ENCODE results near the gene EGLN2. TPM values are rescaled to one million over a fixed set of nuclear protein-coding genes. Genes with fewer than 3 reads are reported as not detected.
"Not testable (repeated sequence)": the region's sequence is repeated elsewhere in the genome, so short reads cannot be mapped to it uniquely, and the experiment has no call there.

EGLN2 gene
- polyA plus RNA-seq, 3 donors = 61.8 to 66.8 (median 63.3) TPM

DNA sequence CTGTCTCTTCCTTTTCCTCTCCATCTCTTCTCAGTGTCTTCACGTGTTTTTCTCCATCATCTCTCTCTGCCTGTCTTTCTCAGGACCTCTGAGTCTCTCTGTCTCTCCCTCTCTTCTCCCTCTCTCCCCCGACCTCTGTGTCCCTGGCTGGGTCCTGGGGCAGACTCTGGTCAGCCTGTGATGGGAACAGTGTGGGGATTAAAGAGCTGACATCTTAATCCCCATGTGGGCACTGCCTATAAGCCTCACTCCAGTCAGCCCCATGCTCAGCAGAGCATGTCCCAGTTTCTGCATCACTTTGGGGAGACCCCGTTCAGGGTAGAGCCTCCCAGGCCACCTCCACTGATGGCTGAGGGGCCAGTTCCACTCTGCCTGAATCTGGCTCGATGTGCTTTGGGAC is 16.2 kb downstream of the EGLN2 start:
- no peak for DNase-seq (ENCODE audit: low read depth in 3 of 3, low spot score in 2 of 3)

DNA sequence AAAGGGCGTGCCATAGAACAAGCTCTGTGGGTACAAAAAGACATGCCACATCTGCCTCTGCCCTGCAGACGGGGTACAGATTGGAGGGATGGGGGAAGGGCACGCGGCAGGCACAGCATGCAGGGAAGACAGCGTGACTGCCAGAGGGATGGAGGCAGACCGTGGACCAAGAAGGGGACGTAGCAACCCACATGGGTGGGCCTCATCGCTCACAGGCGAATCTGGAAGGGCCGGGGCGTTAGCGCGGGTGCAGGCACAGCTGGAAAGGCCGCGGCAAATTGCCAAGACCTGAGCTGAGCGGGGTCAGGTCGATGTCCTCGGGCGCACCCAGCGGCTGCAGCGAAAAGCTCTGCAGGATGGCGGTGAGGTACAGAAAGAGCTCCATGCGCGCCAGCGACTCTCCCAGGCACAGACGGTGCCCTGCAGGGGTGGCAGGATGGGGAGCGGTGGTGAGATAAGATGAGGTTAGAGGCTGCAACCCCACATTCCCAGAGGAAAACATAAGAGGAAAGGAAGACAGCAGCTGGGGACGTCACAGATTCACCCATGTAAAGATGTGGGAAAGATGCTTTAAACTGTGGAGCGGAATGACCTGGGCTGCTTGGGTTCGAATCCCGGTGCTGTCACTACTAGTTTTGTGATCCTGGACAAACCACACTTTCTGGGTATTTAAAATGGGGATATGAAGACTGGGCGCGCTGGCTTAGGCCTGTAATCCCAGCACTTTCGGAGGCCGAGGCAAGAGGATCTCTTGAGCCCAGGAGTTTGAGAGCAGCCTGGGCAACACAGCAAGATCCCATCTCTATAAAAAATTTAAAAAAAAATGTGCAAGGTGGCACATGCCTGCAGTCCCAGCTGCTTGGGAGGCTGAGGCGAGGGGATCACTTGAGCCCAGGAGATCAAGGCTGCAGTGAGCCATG is 19.7 kb downstream of the EGLN2 start:
- not testable (repeated sequence) for DNase-seq (ENCODE audit: low read depth in 3 of 3, low spot score in 2 of 3)

DNA sequence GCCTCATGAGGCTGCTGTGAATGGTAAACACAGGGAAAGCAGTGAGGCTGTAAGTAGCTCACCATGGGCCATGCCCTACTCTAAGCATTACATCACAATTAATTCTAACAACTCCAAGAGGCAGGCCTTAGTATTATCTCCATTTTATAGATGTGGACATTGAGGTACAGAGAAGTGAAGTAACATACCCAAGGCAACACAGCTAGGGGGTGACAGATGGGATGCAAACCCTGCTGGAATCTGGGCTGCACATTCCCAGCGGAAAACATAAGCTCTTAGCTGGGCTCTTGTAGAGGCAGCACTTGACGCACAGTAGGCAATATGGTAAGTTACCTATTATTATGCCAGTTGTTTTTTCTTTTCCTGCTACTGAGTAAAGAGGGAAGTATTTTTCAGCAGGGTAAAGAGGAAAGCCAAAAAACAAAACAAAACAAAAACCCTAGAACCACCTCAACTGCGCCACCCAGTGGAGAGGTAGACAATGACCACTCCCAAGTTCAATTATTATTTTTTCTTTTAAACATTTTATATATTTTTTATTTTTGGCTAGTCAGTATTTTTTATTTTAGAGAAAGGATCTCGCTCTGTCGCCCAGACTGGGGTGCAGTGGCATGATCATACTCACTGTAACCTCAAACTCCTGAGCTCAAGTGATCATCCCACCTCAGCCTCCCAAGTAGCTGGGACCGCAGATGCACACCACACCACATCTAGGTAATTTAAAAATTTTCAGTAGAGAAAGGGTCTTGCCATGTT is 20.7 kb downstream of the EGLN2 start:
- DNase-seq (ENCODE audit: low read depth in 3 of 3, low spot score in 2 of 3) = not testable (repeated sequence)

DNA sequence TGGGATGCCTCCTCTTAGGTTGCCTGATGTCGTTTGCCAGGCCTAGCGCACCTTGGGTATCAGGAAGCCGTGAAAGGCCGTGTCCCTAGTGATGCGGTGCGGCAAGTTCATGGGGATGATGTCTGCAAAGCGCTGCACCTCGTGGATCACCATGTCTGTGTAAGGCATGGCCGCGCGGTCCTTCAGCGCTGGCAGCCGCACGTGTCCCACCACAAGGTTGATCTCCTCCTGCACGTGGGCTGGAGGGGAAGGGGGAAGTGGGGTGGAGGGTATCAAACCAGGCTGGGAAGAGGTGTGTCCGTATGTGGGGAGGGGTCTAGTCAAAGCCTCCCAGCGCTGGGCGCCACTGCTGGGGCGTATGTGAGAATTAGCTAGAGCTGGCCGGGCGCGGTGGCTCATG is 23.2 kb downstream of the EGLN2 start:
- no peak for DNase-seq (ENCODE audit: low read depth in 3 of 3, low spot score in 2 of 3)

DNA sequence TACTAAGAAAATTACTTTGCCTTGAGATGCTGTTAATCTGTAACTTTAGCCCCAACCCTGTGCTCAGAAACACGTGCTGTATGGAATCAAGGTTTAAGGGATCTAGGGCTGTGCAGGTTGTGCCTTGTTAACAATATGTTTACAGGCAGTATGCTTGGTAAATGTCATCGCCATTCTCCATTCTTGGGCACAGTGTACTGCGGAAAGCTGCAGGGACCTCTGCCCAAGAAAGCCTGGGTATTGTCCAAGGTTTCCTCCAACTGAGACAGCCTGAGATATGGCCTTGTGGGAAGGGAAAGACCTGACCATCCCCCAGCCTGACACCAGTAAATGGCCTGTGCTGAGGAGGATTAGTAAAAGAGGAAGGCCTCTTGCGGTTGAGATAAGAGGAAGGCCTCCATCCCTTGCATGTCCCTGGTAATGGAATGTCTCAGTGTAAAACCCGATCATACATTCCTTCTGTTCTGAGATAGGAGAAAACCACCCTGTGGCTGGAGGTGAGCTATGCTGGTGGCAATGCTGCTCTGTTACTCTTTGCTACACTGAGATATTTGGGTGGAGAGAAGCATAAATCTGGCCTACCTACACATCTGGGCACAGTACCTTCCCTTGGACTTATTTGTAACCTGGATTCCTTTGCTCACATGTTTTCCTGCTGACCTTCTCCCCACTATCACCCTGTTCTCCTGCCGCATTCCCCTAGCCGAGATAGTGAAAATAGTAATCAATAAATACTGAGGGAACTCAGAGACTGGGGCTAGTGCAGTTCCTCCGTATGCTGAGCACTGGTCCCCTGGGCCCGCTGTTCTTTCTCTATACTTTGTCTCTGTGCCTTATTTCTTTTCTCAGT is 23.9 kb downstream of the EGLN2 start:
- not testable (repeated sequence) for DNase-seq (ENCODE audit: low read depth in 3 of 3, low spot score in 2 of 3)

DNA sequence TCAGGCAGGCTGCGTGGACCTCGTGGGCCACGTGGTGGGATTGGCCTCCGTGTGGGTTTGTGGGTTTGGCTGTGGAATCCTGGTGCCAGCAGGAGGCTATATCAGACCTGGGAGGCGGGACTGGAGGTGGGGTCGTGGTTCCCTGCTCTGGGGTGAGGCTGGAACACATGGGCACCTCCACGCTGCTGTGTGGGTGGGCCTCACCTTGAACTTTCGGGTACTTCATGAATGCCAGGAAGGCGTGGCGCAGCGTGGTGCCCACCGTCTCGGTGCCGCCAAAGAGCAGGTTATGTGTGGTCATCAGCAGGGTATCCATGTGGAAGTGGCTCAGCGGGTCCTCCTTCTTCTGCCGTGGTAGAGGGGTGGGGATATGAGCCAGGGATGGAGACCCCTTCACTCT is 25.9 kb downstream of the EGLN2 start:
- not testable (repeated sequence) for DNase-seq (ENCODE audit: low read depth in 3 of 3, low spot score in 2 of 3)

DNA sequence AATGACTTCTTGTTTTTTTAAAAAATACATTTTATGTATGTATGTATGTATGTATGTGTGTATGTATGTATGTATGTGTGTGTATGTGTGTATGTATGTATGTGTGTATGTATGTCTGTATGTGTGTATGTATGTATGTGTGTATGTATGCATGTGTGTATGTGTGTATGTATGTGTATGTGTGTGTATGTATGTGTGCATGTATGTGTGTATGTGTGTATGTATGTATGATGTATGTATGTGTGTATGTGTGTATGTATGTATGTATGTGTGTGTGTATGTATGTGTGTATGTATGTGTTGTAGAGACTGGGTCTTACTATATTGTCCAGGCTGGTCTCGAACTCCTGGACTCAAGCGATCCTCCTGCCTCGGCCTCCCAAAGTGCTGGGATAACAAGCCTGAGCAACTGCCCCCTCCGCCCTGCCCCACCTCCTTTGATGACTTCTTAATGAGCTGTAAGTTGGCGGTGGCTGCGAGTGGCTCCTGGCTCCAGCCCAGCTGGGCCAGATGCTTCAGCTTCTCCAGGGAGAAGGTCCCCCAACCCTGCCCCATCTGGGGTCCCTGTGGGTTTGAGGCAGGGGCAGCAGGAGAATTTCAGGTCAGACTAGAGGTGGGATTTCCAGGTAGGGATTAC is 26.6 kb downstream of the EGLN2 start:
- not testable (repeated sequence) for DNase-seq (ENCODE audit: low read depth in 3 of 3, low spot score in 2 of 3)

DNA sequence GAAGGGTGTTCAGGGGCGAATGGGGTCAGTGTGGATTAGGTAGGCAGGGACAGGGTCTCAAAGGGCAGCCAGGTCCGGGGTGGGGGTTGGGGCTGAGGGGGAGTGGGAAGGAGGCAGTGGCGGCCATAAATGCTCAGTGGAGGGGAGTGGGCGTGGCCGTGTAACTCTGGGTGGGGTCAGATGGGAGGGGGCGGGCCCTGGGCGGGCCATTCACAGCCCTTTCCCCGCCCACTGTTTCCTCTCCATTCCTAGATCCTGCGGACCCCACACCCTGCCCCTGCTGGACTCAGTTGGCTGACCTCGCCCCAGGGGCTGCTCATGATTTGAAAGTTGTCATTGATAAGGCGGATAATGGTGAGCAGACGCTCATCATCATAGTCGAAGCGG is 27.3 kb downstream of the EGLN2 start:
- DNase-seq (ENCODE audit: low read depth in 3 of 3, low spot score in 2 of 3) = not testable (repeated sequence)

DNA sequence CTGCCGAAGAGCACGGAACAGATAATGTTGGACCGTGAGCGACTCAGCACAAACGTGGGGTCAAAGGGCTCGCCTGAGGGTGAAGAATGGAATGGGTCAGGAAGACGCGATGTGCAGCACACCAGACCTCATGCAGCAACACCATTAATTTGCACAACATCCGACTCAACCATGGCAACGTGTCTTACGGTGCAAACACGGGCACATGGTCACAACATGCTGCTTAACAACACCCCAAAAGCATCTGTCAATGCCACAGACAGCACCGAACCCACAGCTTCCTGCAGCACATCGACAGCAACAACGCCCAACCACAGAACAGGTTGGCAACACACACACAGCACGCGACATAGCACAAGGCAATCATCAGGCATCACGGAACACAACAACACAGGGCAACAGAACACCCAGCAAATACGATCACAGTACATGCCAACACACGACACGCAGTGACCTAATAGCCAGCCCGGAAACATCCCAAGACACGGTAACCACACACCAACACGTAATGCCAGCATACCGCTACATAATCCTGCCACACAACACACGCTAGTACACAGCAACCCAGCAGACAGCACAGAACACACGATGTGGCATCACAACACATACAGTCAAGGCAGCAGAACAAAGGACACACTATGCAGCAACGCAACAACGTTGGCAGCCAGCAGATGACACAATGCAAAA is 27.9 kb downstream of the EGLN2 start:
- not testable (repeated sequence) for DNase-seq (ENCODE audit: low read depth in 3 of 3, low spot score in 2 of 3)

DNA sequence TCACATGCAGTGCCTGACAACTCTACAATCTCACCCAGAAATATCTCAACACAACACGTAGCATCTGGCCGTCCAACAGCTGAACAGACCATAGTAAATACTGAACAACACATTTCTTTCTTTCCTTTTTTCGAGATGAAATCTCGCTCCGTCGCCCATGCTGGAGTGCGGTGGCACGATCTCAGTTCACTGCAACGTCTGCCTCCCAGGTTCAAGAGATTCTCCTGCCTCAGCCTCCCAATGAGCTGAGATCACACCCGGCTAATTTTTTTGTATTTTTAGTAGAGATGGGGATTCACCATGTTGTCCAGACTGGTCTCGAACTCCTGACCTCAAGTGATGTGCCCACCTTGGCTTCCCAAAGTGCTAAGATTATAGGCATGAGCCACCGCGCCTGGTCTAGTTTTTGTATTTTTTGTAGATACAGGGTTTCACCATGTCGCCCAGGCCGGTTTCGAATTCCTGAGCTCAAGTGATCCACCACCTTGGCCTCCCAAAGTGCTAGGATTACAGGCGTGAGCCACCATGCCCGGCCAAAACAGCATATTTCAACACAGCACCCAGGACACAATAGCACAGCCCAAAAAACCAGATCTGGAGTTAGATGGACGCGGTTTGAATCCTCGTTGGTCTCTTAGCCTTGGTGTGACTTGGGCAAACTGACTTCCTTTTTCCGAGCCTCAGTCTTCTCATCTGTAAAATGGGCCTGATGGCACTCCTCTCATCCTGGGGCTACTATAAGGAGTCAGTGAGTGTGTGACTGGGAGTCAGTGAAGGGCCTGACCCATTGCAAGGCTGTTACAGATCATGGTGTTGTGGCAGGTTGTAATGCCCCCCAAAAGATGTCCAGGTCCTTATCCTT is 28.6 kb downstream of the EGLN2 start:
- DNase-seq (ENCODE audit: low read depth in 3 of 3, low spot score in 2 of 3) = no peak

DNA sequence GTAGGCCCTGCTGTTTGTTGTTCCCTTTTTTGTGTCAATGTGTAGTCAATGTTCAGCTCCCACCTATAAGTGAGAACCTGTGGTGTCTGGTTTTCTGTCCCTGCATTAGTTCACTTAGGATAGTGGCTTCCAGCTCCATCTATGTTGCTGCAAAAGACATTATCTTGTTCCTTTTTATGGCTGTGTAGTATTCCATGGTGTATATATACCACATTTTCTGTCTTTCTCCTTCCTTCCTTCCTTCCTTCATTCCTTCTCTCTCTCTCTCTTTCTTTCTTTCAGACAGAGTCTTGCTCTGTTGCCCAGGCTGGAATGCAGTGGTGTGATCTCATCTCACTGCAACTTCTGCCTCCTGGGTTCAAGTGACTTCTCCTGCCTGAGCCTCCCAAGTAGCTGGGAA is 30.2 kb downstream of the EGLN2 start:
- no peak for DNase-seq (ENCODE audit: low read depth in 3 of 3, low spot score in 2 of 3)

DNA sequence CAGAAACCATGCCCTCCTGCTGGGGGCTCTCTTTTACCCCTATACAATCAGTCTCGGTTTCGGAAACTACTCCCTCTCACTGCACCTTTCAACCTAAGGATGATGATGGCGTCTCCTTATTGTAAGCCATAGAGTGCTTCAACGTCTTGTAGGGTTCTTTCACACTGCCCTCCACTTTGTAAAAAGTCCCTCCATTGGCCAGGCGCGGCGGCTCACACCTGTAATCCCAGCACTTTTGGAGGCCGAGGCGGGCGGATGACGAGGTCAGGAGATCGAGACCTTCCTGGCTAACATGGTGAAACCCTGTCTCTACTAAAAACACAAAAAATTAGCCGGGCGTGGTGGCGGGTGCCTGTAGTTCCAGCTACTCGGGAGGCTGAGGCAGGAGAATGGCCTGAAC is 31.8 kb downstream of the EGLN2 start:
- DNase-seq (ENCODE audit: low read depth in 3 of 3, low spot score in 2 of 3) = not testable (repeated sequence)

DNA sequence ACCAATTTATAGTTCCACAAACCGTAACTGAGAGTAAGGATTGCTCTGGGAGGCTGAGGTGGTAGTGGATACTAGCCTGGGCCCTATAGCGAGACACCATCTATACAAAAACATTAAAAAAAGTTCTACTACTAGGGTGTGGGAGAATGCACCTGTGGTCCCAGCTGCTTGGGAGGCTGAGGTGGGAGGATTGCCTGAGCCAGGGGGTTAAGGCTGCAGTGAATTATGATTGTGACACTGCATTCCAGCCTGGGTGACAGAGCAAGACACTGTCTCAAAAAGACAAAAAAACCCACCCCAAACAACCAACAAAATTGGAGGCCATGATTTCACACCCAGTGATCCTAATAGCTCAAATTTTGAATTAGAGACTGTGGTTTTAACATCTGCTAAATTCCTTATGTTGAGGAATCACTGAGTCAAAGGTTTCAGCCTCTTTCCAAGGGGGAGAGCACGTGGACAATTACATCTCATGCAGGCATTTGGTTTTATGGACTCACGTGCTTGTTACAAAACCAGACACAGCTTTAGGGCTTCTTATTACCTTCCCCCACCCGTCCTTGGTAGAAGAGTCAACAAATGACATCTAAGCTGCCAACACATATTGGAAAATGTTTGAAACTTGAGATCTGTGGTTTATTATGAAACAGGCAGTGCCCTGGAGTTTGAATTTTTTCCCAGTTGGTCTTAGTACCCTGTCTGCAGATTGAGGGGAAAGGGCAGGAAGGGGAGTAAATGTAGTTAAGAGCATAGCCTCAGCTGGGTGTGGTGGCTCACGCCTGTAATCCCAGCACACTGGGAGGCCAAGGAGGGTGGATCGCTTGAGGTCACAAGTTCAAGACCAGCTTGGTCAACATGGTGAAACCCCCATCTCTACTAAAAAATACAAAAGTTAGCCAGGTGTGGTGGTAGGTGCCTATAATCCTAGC is 32.8 kb downstream of the EGLN2 start:
- DNase-seq (ENCODE audit: low read depth in 3 of 3, low spot score in 2 of 3) = no peak

DNA sequence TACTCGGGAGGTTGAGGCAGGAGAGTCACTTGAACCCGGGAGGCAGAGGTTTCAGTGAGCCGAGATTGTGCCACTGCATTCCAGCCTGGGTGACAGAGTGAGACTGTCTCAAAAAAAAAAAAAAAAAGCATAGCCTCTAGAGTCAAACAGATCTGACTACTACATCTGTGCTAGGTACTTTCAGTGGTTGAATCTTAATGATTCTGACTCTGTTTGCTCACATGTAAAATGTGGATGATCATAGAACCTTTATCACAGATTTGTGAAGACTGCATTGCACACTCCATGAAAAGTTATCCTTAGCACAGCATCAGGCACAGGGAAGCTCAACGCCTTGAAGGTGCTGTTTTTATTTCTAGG is 33.4 kb downstream of the EGLN2 start:
- DNase-seq (ENCODE audit: low read depth in 3 of 3, low spot score in 2 of 3) = not testable (repeated sequence)

DNA sequence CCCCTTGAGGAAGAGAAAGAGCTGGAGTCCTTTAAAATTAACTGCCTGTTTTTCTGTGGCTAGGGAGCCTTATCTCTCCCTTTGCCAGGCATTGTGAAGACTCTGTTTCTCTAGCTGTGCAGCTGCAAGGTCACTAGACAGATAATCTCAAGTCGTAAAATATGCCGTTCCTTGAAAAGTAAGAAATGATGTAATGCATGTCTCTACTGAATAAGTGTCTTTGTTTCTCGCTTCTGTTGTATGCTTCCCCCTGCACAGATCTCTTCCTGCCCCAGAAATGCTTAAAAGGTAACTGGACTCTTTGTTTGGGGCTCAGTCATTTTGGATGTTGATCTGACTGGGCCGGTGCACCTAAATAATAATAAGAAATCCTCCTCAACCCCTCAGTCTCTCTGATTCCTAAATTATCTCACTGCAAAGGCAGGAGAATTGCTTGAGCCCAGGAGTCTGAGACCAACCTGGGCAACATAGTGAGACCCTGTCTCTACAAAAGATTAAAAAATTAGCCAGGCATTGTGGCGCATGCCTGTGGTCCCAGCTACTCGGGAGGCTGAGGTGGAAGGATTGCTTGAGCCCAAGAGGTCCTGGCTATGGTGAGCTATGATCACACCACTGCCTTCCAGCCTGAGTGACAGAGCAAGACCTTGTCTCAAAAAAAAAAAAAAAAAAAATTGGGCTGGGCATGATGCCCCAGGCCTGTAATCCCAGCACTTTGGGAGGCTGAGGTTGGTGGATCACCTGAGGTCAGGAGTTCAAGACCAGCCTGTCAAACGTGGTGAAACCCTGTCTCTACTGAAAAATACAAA is 34.9 kb downstream of the EGLN2 start:
- not testable (repeated sequence) for DNase-seq (ENCODE audit: low read depth in 3 of 3, low spot score in 2 of 3)

DNA sequence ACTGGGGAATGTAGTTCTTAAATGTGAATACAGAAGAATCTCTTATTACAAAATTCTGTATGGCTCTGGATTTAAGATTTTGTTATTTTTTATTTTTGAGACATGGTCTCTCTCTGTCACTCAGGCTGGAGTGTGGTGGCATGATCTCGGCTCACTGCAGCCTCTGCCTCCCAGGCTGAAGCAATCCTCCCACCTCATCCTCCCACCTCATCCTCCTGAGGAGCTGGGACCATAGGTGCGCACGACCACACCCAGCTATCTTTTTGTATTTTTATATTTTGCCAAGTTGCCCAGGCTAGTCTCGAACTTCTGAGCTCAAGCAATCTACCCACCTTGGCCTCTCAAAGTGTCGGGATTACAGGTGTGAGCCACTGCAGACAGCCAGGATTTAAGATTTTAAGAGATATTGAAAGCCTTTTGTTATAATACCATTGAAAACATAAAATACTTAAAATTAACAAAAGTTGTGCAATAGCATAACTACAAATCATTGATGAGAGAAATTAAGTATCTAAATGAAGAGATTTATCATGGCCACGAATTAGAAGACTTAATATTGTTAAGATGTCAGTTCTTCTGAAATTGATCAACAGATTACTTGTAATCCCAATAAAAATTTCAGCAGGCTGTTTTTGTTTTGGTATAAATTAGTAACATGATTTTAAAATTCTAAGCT is 37.9 kb downstream of the EGLN2 start:
- DNase-seq (ENCODE audit: low read depth in 3 of 3, low spot score in 2 of 3) = no peak

Measured in right renal cortex interstitium (tissue), 3 donors.